H9 (cell line): ENCODE data around the gene KCTD17. TPM values are rescaled to one million over a fixed set of nuclear protein-coding genes. Genes with fewer than 3 reads are reported as not detected.

Experiments used
- DNase-seq: peaks from one replicate; pipeline ENCODE4 v3.0.0-alpha.2; 2017
- H2AFZ ChIP-seq: one replicate; pipeline ENCODE4 v1.6.1; 2013; ENCODE audit warnings: mild to moderate bottlenecking, low read length, control low read depth, moderate library complexity
- H2AK5ac ChIP-seq: 2 replicates; pipeline ENCODE4 v1.6.1; 2013; ENCODE audit warnings: low read length, control low read depth, mixed read lengths; ENCODE audit not compliant: insufficient read length
- H2BK120ac ChIP-seq: one replicate; pipeline ENCODE4 v1.6.1; 2013; ENCODE audit warnings: low read depth, mild to moderate bottlenecking, low read length, control low read depth, inconsistent platforms; ENCODE audit not compliant: poor library complexity, severe bottlenecking
- H2BK12ac ChIP-seq: 2 replicates; pipeline ENCODE4 v1.6.1; 2013; ENCODE audit warnings: low read length, control low read depth, mixed read lengths, low read depth; ENCODE audit not compliant: insufficient read length
- H2BK15ac ChIP-seq: 2 replicates; pipeline ENCODE4 v1.6.1; 2013; ENCODE audit warnings: low read depth, low read length, control low read depth
- H2BK20ac ChIP-seq: one replicate; pipeline ENCODE4 v1.6.1; 2013; ENCODE audit warnings: low read depth, mild to moderate bottlenecking, low read length, control low read depth, inconsistent platforms; ENCODE audit not compliant: poor library complexity, severe bottlenecking
- H2BK5ac ChIP-seq: 2 replicates; pipeline ENCODE4 v1.6.1; 2013; ENCODE audit warnings: low read length, control low read depth, mixed read lengths; ENCODE audit not compliant: insufficient read length
- H3K14ac ChIP-seq: 2 replicates; pipeline ENCODE4 v1.6.1; 2013; ENCODE audit warnings: low read length, control low read depth; ENCODE audit not compliant: insufficient read depth
- H3K18ac ChIP-seq: 2 replicates; pipeline ENCODE4 v1.6.1; 2013; ENCODE audit warnings: low read depth, mild to moderate bottlenecking, mixed read lengths, low read length, control low read depth; ENCODE audit not compliant: insufficient read length
- H3K23ac ChIP-seq: 2 replicates; pipeline ENCODE4 v1.6.1; 2013; ENCODE audit warnings: low read length, control low read depth, mixed read lengths, low read depth; ENCODE audit not compliant: insufficient read length
- H3K23me2 ChIP-seq: 2 replicates; pipeline ENCODE4 v1.6.1; 2013; ENCODE audit warnings: low read depth, mild to moderate bottlenecking, mixed read lengths, low read length, control low read depth; ENCODE audit not compliant: insufficient read length, poor library complexity, severe bottlenecking
- H3K27ac ChIP-seq: 2 replicates; pipeline ENCODE4 v1.5.1; 2013; ENCODE audit warnings: low read length, control low read depth, mixed read lengths, low read depth; ENCODE audit not compliant: insufficient read length
- H3K27me3 ChIP-seq: 2 replicates; pipeline ENCODE4 v1.6.1; 2013; ENCODE audit warnings: low read length, control low read depth, inconsistent platforms; ENCODE audit not compliant: insufficient read depth
- H3K4ac ChIP-seq: 2 replicates; pipeline ENCODE4 v1.6.1; 2013; ENCODE audit warnings: low read depth, mild to moderate bottlenecking, control low read depth, inconsistent platforms, low read length, moderate library complexity
- H3K4me1 ChIP-seq: 2 replicates; pipeline ENCODE4 v1.6.1; 2013; ENCODE audit warnings: low read length, control low read depth, inconsistent platforms; ENCODE audit not compliant: insufficient read depth
- H3K4me2 ChIP-seq: 2 replicates; pipeline ENCODE4 v1.6.1; 2013; ENCODE audit warnings: low read length, control low read depth, mixed read lengths; ENCODE audit not compliant: insufficient read length, insufficient read depth
- H3K56ac ChIP-seq: 2 replicates; pipeline ENCODE4 v1.6.1; 2013; ENCODE audit warnings: low read depth, mild to moderate bottlenecking, mixed read lengths, low read length, control low read depth; ENCODE audit not compliant: insufficient read length
- H3K79me1 ChIP-seq: 2 replicates; pipeline ENCODE4 v1.6.1; 2013; ENCODE audit warnings: low read depth, mild to moderate bottlenecking, moderate library complexity, low read length, control low read depth, inconsistent platforms; ENCODE audit not compliant: insufficient read depth, poor library complexity, severe bottlenecking
- H3K79me2 ChIP-seq: 2 replicates; pipeline ENCODE4 v1.6.1; 2013; ENCODE audit warnings: low read length, control low read depth, inconsistent platforms; ENCODE audit not compliant: insufficient read depth
- H3K9ac ChIP-seq: 2 replicates; pipeline ENCODE4 v1.6.1; 2013; ENCODE audit warnings: low read length, control low read depth, mixed read lengths; ENCODE audit not compliant: insufficient read length; ENCODE audit errors: extremely low read depth
- H3K9me3 ChIP-seq: one replicate; pipeline ENCODE4 v1.6.1; 2013; ENCODE audit warnings: low read depth, low read length, inconsistent platforms; ENCODE audit not compliant: control insufficient read depth
- H3T11ph ChIP-seq: one replicate; pipeline ENCODE4 v1.6.1; 2013; ENCODE audit warnings: mild to moderate bottlenecking, low read length, control low read depth, inconsistent platforms
- H4K20me1 ChIP-seq: one replicate; pipeline ENCODE4 v1.6.1; 2013; ENCODE audit not compliant: control insufficient read depth, insufficient read length, insufficient read depth
- H4K5ac ChIP-seq: 2 replicates; pipeline ENCODE4 v1.6.1; 2013; ENCODE audit warnings: low read depth, mild to moderate bottlenecking, mixed read lengths, low read length, control low read depth; ENCODE audit not compliant: insufficient read length
- H4K8ac ChIP-seq: replicated peaks from 2 replicates; pipeline ENCODE4 v1.6.1; 2013; ENCODE audit warnings: low read length, control low read depth, mixed read lengths, low read depth; ENCODE audit not compliant: insufficient read length
- H4K91ac ChIP-seq: 2 replicates; pipeline ENCODE4 v1.6.1; 2013; ENCODE audit warnings: low read depth, mild to moderate bottlenecking, moderate library complexity, mixed read lengths, low read length, control low read depth; ENCODE audit not compliant: insufficient read length
- H3K27ac Mint-ChIP-seq, 3 experiments: 2 replicates in 2 of 3; 3 replicates in 1 of 3; pipeline ENCODE4 v1.8.0; 2020 to 2021; ENCODE audit warnings: mixed read lengths in 3 of 3, mild to moderate bottlenecking in 1 of 3, moderate library complexity in 1 of 3
- H3K27me3 Mint-ChIP-seq: 2 replicates; pipeline ENCODE4 v1.8.0; 2021; ENCODE audit warnings: low read depth, mild to moderate bottlenecking, moderate library complexity, mixed read lengths
- H3K36me3 Mint-ChIP-seq, 3 experiments: 2 replicates in 2 of 3; 3 replicates in 1 of 3; pipeline ENCODE4 v1.8.0; 2020 to 2021; ENCODE audit warnings: low read depth in 3 of 3, mixed read lengths in 3 of 3; ENCODE audit not compliant: insufficient read depth in 1 of 3
- H3K4me1 Mint-ChIP-seq, 2 experiments: 2 replicates each; pipeline ENCODE4 v1.8.0; 2020; ENCODE audit warnings: mixed read lengths in 2 of 2
- H3K4me3 Mint-ChIP-seq, 2 experiments: 2 replicates in 1 of 2; 3 replicates in 1 of 2; pipeline ENCODE4 v1.8.0; 2020 to 2021; ENCODE audit warnings: mild to moderate bottlenecking in 2 of 2, mixed read lengths in 2 of 2, moderate library complexity in 1 of 2
- H3K9me3 Mint-ChIP-seq, 2 experiments: 2 replicates in 1 of 2; 3 replicates in 1 of 2; pipeline ENCODE4 v1.8.0; 2020; ENCODE audit warnings: mild to moderate bottlenecking in 2 of 2, mixed read lengths in 2 of 2, moderate library complexity in 1 of 2
- CTCF ChIP-seq: fragments of 200-600 bp; sonication (generic); conservative IDR thresholded peaks from 3 replicates; pipeline ENCODE4 v1.8.0; 2021; ENCODE audit warnings: antibody characterized with exemption, mild to moderate bottlenecking
- WGBS: extraction: QIAGEN DNeasy Blood & Tissue Kit; methylation state at CpG from one replicate; pipeline ENCODE4 v1.1.7; 2013; ENCODE audit warnings: missing lambda C conversion rate, low lambda C conversion rate, mixed read lengths; ENCODE audit not compliant: insufficient read length; ENCODE audit errors: extremely low coverage; 5-methylcytosine and 5-hydroxymethylcytosine counted together
- total RNA-seq: library from RNA; stranded (reverse); gene quantifications from 2 replicates; pipeline ENCODE4 v1.2.1, GENCODE V29; 2021

KCTD17 gene
- total RNA-seq, 1 experiment from 2014 or later, result 34.1 TPM

- no CpG with 5 or more reads among the region's 9 CpGs for WGBS
- Histone ChIP-seq H2BK15ac (no peak overlapping the region), H4K91ac (no peak overlapping the region), H4K5ac (no peak overlapping the region), H3K23ac (no peak overlapping the region), H3K79me2 (no peaks in the 10 kb centered on the region), H3K27me3 (no peaks in the 10 kb centered on the region; the same call in 1 of the 2 replicates), H2AK5ac (no peak overlapping the region), H2AFZ (no peak overlapping the region), H2BK20ac (no peak overlapping the region), H3K9me3 (no peaks in the 10 kb centered on the region), H3K56ac (no peak overlapping the region), H2BK5ac (no peak overlapping the region), H2BK120ac (no peak overlapping the region), H3K79me1 (no peaks in the 10 kb centered on the region), H3K14ac (no peak overlapping the region), H3K4me2 (no peak overlapping the region), H3T11ph (no peak overlapping the region), H4K20me1 (no peaks in the 10 kb centered on the region), H3K18ac (no peak overlapping the region), H3K23me2 (no peaks in the 10 kb centered on the region), H3K4me1 (no peaks in the 10 kb centered on the region; the same call in 1 of the 2 replicates), H2BK12ac (no peak overlapping the region), H3K4ac (no peak overlapping the region), H4K8ac (no peak overlapping the region), H3K27ac (no peak overlapping the region), H3K9ac (no peak overlapping the region)
- Mint-ChIP-seq H3K27ac (no peak overlapping the region; a peak in 1 of 7 replicates), H3K27me3 (peaks cover 28% of the 10 kb centered on the region), H3K9me3 (no peaks in the 10 kb centered on the region), H3K36me3 (no peaks in the 10 kb centered on the region), H3K4me3 (no peak overlapping the region), H3K4me1 (peaks cover 12 to 18% of the 10 kb centered on the region in 2 experiments)
- TF ChIP-seq CTCF, result no peak
- DNase-seq, result no peak
Measured at GRCh38 chr22:37044634-37045625, 6.6 kb upstream of the KCTD17 start.
